Lower lobe of right lung (tissue), 2 donors: ENCODE data around the gene PLD1. TPM values are rescaled to one million over a fixed set of nuclear protein-coding genes. Genes with fewer than 3 reads are reported as not detected.

Source experiments
- ATAC-seq, 2 donors: fragments of 200-7000 bp; cut with Tn5 transposase; one replicate each; pipeline ENCODE4 v1.9.1; 2020 to 2022; ENCODE audit warnings: mild to moderate bottlenecking in 2 of 2, moderate library complexity in 2 of 2
- DNase-seq: peaks from one replicate; pipeline ENCODE4 v3.0.0-alpha.2; 2020
- H3K27ac ChIP-seq: fragments of 200-600 bp; one replicate; pipeline ENCODE4 v1.8.0; 2022
- H3K27me3 ChIP-seq: fragments of 200-600 bp; one replicate; pipeline ENCODE4 v1.8.0; 2022; ENCODE audit warnings: low read depth
- H3K36me3 ChIP-seq: fragments of 200-600 bp; one replicate; pipeline ENCODE4 v1.8.0; 2022; ENCODE audit warnings: mild to moderate bottlenecking
- H3K4me1 ChIP-seq: fragments of 200-600 bp; one replicate; pipeline ENCODE4 v1.8.0; 2022
- H3K4me3 ChIP-seq: fragments of 200-600 bp; one replicate; pipeline ENCODE4 v1.8.0; 2022; ENCODE audit warnings: mild to moderate bottlenecking
- H3K9me3 ChIP-seq: fragments of 200-600 bp; one replicate; pipeline ENCODE4 v1.8.0; 2022
- intact Hi-C: fragments of 100-400 bp; cut with DNase I; formaldehyde crosslinking; loops from one replicate; pipeline ENCODE4 v1.11.0; 2022
- total RNA-seq: library from RNA; stranded (reverse); fragmentation: NEBNext Ultra II Directional; extraction: Animal tissue kit (Norgen Biotek cat#: 25700); gene quantifications from one replicate; pipeline ENCODE4 v1.2.1, GENCODE V29; 2021
- TF ChIP-seq, protein P1 (sequence below): fragments of 200-600 bp; IDR thresholded peaks from one replicate; pipeline ENCODE4 v1.8.0; 2022; ENCODE audit warnings: antibody characterized with exemption, mild to moderate bottlenecking
- donor health status: DM: no; HTN: yes; CAD: no; lungs with severe emphysema.

PLD1 gene
- total RNA-seq, 1 donor from 2014 or later = 27.7 TPM

- intact Hi-C loops = no loop called here
- TF ChIP-seq, protein P1, sequence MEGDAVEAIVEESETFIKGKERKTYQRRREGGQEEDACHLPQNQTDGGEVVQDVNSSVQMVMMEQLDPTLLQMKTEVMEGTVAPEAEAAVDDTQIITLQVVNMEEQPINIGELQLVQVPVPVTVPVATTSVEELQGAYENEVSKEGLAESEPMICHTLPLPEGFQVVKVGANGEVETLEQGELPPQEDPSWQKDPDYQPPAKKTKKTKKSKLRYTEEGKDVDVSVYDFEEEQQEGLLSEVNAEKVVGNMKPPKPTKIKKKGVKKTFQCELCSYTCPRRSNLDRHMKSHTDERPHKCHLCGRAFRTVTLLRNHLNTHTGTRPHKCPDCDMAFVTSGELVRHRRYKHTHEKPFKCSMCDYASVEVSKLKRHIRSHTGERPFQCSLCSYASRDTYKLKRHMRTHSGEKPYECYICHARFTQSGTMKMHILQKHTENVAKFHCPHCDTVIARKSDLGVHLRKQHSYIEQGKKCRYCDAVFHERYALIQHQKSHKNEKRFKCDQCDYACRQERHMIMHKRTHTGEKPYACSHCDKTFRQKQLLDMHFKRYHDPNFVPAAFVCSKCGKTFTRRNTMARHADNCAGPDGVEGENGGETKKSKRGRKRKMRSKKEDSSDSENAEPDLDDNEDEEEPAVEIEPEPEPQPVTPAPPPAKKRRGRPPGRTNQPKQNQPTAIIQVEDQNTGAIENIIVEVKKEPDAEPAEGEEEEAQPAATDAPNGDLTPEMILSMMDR = no peak
- Histone ChIP-seq H3K4me1 (peaks cover 8% of the 10 kb centered on the region), H3K36me3 (no peaks in the 10 kb centered on the region), H3K4me3 (no peak overlapping the region), H3K27ac (no peak overlapping the region), H3K9me3 (peaks cover 4% of the 10 kb centered on the region), H3K27me3 (no peaks in the 10 kb centered on the region)
- ATAC-seq (no peak), DNase-seq (no peak)
These were observed 40.2 kb upstream of the PLD1 start for GRCh38 chr3:171850320-171850959.

GRCh38 chr3:171849617-171850319 lies 39.5 kb upstream of the PLD1 start:
- H3K27me3 ChIP-seq = no peaks in the 10 kb centered on the region
- no peak for DNase-seq
- TF ChIP-seq, protein P1 = no peak
- no peak overlapping the region for H3K4me3 ChIP-seq
- peaks cover 4% of the 10 kb centered on the region for H3K9me3 ChIP-seq
- H3K27ac ChIP-seq = no peak overlapping the region
- intact Hi-C loops = no loop called here
- no peaks in the 10 kb centered on the region for H3K36me3 ChIP-seq
- no peak for ATAC-seq
- H3K4me1 ChIP-seq = peaks cover 8% of the 10 kb centered on the region

- H3K27ac ChIP-seq = no peak overlapping the region
- H3K4me1 ChIP-seq = peaks cover 12% of the 10 kb centered on the region
- intact Hi-C loops = no loop called here
- ATAC-seq (no peak), DNase-seq (no peak)
- TF ChIP-seq, protein P1 = no peak
- H3K36me3 ChIP-seq = no peaks in the 10 kb centered on the region
- no peak overlapping the region for H3K4me3 ChIP-seq
- H3K27me3 ChIP-seq = no peaks in the 10 kb centered on the region
- H3K9me3 ChIP-seq = no peaks in the 10 kb centered on the region
These were observed 37.4 kb upstream of the PLD1 start for GRCh38 chr3:171847595-171848259.

DNA sequence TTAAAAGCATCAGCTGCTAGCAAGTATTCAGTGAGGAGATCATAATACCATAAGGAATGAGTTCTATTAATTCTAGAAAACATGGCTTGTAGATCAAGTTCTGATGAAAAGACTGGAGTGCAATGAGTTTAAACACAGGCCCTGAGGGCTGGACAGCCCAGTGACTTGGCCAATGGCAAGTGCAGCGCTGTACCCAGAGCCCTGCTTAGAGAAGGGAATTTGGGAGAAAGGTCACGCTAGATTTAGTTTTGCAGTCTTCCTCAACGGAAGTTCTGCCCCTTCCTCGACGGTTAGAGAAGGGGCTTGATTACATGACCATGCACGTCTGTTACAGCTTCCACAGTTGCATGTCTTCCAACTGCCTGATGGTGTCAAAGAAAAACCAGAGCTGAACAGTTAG lies 36.9 kb upstream of the PLD1 start:
- H3K36me3 ChIP-seq = no peaks in the 10 kb centered on the region
- intact Hi-C loops = no loop called here
- no peak for ATAC-seq

DNA sequence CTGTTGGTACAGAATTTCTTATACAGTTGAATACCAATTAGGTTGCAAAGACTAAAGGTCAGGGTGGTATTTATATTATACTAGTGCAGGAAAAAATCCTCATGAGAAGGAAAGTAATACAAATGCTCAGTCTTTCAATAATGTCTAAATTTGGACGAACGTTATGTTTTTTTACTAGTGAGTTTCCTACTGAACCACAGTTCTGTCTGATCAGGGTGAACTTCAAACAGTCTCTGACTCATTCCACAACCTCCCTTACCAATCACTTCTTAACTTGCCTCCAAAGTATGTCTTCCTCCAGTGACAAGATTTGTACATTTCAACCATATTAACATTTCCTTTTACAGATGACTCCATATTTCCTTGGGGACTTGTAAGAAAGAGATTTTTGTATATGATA lies 36.3 kb upstream of the PLD1 start:
- DNase-seq = no peak
- no peaks in the 10 kb centered on the region for H3K27me3 ChIP-seq
- no peak for ATAC-seq
- H3K27ac ChIP-seq = no peak overlapping the region
- no peak overlapping the region for H3K4me3 ChIP-seq
- intact Hi-C loops = no loop called here
- no peaks in the 10 kb centered on the region for H3K36me3 ChIP-seq
- H3K4me1 ChIP-seq = peaks cover 23% of the 10 kb centered on the region
- TF ChIP-seq, protein P1 = no peak
- H3K9me3 ChIP-seq = no peaks in the 10 kb centered on the region

More for the DNA sequence above, 36.9 kb upstream of the PLD1 start:
- Histone ChIP-seq H3K27me3 (no peaks in the 10 kb centered on the region), H3K27ac (no peak overlapping the region), H3K4me1 (peaks cover 18% of the 10 kb centered on the region), H3K9me3 (no peaks in the 10 kb centered on the region), H3K4me3 (no peak overlapping the region)
- no peak for DNase-seq
- TF ChIP-seq, protein P1 = no peak
